ENCODE data around the gene CAMK2D. TPM values are rescaled to one million over a fixed set of nuclear protein-coding genes. Genes with fewer than 3 reads are reported as not detected.

The CAMK2D gene
- total RNA-seq, 1 donor from 2014 or later = 217 TPM

GRCh38 chr4:113445286-113445685 lies 316.3 kb downstream of the CAMK2D start:
- no peak for DNase-seq (ENCODE audit: low spot score)
- intact Hi-C loops (cut with DNase I) = loop anchor here (2.0 to 5.0 kb wide), 2 partner anchors 24 to 317 kb away; partner anchors contain the start of gene CAMK2D

DNA sequence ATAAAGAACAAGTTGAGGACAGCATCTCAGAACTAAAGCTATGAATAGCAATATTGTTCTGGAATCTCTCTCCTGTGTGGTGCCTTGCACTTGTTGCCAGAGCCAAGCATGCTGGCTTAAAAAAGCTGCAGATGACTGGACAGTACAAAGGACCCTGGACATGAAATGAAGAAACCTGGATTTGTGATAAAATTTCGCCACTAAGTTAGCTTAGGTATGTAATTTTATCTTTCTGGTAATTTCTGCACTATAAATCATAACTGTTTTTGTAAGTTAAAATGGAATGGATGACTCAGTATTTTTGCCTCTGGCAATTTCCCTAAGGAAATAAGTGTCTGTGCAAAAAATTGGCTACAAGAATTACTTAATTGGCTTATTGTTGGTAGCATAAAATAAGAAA lies 317.2 kb downstream of the CAMK2D start:
- intact Hi-C loops (cut with DNase I) = loop anchor here (2.0 to 5.0 kb wide), 2 partner anchors 24 to 238 kb away; no protein-coding TSS in a partner anchor
- no peak for DNase-seq (ENCODE audit: low spot score)

DNA sequence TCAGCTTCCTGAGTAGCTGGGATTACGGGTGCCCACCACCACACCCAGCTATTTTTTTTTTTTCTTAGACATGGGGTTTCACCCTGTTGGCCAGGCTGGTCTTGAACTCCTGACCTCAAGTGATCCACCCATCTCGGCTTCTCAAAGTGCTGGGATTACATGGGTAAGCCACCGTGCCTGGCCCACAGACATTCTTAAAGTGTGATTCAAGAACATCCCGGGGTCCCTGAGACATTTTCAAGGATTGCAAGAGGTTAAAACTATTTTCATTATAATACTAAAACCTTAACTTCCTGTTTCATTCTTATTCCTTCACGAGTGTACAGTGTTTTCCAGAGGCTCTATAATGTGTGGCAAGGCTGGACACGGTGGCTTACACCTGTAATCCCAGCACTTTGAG lies 318.7 kb downstream of the CAMK2D start:
- intact Hi-C loops (cut with DNase I) = loop anchor here (5.0 kb wide), 1 partner anchor 239 kb away; no protein-coding TSS in a partner anchor
- DNase-seq (ENCODE audit: low spot score) = no peak

GRCh38 chr4:113440371-113440770 lies 321.2 kb downstream of the CAMK2D start:
- no peak for DNase-seq (ENCODE audit: low spot score)
- intact Hi-C loops (cut with DNase I) = loop anchor here (5.0 kb wide), 1 partner anchor 242 kb away; no protein-coding TSS in a partner anchor

- intact Hi-C loops (cut with DNase I) = loop anchor here (5.0 kb wide), 1 partner anchor 41 kb away; no protein-coding TSS in a partner anchor
- no peak for DNase-seq (ENCODE audit: low spot score)
Observed at GRCh38 chr4:113438596-113438995, 322.9 kb downstream of the CAMK2D start.

- intact Hi-C loops (cut with DNase I) = loop anchor here (5.0 kb wide), 1 partner anchor 40 kb away; no protein-coding TSS in a partner anchor
- DNase-seq (ENCODE audit: low spot score) = no peak
Observed at GRCh38 chr4:113437129-113437528, 324.4 kb downstream of the CAMK2D start.

GRCh38 chr4:113436360-113436759 lies 325.2 kb downstream of the CAMK2D start:
- no peak for DNase-seq (ENCODE audit: low spot score)
- intact Hi-C loops (cut with DNase I) = loop anchor here (5.0 kb wide), 1 partner anchor 39 kb away; no protein-coding TSS in a partner anchor

- intact Hi-C loops (cut with DNase I) = loop anchor here (5.0 kb wide), 1 partner anchor 39 kb away; no protein-coding TSS in a partner anchor
- no peak for DNase-seq (ENCODE audit: low spot score)
Observed at GRCh38 chr4:113435893-113436292, 325.6 kb downstream of the CAMK2D start.

DNA sequence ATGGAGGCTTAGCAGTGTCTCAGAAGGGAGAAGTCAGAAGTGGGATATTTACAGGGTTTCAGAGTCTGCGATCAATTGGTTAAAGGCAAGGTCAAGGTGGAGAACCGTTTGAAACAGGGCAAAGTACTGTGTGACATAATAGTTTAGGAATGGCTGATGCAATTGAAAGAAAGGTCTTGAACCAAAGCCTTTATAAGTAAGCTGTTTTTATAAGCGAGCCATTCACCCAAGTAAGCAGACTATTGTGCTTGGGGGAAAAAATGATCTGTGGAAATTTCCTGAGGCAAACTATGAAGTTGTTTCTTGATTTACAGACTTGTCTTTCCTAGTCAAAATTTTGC lies 327.3 kb downstream of the CAMK2D start:
- intact Hi-C loops (cut with DNase I) = no loop called here
- no peak for DNase-seq (ENCODE audit: low spot score)

- intact Hi-C loops (cut with DNase I) = no loop called here
- DNase-seq (ENCODE audit: low spot score) = no peak
Observed at GRCh38 chr4:113433536-113434246, 327.8 kb downstream of the CAMK2D start.

DNA sequence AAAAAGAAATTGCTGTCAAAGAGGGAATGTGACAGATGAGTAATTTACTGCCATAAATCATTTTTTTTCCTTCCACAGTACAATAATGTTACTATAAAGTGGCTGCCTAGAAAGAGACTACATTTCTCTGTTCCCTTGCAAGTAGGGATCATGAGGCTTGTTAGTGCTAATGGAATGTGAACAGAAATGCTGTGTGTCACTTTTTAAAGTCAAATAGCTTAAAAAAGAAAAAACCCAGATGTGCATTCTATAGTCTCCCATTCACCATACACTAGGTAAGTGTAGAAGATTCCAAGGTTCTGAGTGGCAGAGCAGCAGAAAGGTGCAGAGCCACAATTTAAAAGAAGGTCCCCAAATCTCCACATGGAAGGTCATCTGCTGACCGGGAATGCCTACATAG lies 328.4 kb downstream of the CAMK2D start:
- intact Hi-C loops (cut with DNase I) = no loop called here
- DNase-seq (ENCODE audit: low spot score) = no peak

- no peak for DNase-seq (ENCODE audit: low spot score)
- intact Hi-C loops (cut with DNase I) = no loop called here
Observed at GRCh38 chr4:113423631-113424030, 337.9 kb downstream of the CAMK2D start.

DNA sequence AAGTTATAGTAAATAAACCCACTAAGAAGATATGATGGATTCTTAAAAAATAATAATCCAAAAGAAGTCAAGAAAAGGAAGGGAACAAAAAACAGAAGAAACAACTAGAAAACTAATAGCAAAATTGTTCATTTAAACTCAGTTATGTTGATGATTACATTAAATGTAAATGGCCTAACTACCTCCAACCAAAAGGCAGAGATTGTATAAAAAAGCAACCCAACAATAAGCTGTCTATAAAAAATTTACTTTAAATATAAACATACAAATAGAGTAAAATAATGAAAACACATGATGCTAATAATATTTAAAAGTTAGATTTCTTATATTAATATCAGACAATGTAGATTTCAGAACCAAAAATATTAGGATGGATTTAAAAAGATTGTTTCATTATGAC lies 340.6 kb downstream of the CAMK2D start:
- no peak for DNase-seq (ENCODE audit: low spot score)
- intact Hi-C loops (cut with DNase I) = no loop called here

DNA sequence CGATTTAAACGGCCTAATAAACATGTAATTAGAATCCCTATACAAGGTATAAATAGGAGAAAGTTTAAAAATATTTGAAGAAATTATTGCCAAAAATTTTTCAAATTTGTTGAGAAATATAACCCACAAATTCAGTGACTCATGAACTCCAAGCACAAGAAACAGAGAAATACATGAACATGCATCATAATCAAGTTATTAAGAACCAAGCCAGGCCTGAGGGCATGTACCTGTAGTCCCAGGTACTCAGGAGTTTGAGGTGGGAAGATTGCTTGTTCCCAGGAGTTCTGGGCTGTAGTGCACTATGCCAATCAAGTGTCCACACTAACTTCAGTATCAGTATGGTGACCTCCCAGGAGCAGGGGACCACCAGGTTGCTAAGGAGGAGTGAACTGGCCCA lies 341.9 kb downstream of the CAMK2D start:
- no peak for DNase-seq (ENCODE audit: low spot score)
- intact Hi-C loops (cut with DNase I) = no loop called here

DNA sequence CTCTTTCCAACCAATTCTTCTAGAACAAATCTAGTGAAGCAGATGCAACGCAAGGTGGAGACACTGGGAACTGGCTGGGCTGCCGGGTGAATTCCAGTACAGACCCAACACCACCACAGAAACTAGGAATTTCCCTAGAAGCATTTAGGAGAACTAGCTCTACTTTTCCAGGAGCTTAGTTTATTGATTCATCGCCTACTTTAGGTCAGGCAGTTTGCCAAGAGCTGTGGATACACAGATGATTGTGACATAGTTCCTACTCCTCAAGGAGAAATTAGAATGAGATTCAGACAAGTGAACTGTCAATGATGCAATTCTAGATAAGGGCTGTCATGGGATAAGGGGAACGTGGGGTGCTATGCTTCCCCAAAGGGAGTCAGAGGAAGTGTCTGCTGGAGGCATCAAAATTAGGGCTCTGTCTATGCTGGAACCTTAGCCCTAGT lies 350.0 kb downstream of the CAMK2D start:
- intact Hi-C loops (cut with DNase I) = no loop called here
- no peak for DNase-seq (ENCODE audit: low spot score)

DNA sequence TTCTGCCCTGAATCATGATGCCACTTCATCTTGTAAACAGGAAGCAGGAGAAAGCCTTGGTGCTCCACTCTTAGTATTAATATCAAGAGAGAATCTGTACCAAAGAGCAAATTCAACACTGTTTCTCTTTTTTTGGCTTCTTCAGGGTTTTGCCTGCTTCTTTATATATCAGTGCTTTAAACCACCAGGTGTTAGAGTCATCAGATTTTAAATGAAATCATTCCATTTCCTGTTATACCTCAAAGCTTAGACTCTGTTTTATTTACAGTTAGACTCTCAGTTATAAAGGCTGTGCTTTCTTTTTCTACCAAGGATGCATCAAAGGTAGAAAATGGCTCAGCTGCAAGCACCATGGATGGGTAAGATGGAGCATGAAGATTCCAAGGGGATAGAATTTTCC lies 350.9 kb downstream of the CAMK2D start:
- intact Hi-C loops (cut with DNase I) = no loop called here
- DNase-seq (ENCODE audit: low spot score) = no peak

- intact Hi-C loops (cut with DNase I) = no loop called here
Observed at GRCh38 chr4:113409181-113409580, 352.4 kb downstream of the CAMK2D start.

DNA sequence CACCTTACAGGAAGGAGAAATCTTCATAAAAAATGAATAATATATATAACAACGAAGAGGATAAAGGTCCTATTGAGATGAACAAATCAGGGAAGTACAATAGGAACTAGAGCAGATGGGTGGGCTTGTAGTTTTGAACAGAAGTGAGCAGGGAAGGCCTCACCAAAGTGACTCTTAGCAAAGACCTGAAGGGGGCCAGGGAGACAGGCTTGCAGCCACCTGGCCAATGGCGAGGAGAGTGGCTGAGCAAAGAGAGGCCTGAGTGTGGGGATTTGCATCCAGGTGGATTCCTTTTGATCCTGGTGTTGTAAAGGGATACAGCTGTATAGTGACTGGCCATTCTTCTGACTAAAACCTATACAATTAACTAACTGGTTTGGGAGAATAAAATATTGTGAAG lies 354.1 kb downstream of the CAMK2D start:
- intact Hi-C loops (cut with DNase I) = no loop called here
- DNase-seq (ENCODE audit: low spot score) = no peak

More at GRCh38 chr4:113409181-113409580, 352.4 kb downstream of the CAMK2D start:
- no peak for DNase-seq (ENCODE audit: low spot score)

DNA sequence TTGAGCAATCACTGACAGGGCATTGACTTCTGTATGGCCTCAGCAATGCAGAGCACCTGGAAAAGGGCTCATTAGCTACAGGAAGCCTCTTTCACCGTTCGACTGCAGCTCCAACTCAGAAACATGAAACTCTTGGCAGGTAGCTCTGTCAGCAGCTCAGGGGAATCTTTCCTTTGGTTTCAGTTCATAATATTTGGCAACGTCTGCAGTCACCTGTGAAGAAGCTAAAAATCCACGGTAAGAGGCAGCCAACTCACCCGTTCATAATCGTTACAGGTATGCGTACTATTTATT lies 354.9 kb downstream of the CAMK2D start:
- intact Hi-C loops (cut with DNase I) = no loop called here
- no peak for DNase-seq (ENCODE audit: low spot score)

- intact Hi-C loops (cut with DNase I) = no loop called here
- DNase-seq (ENCODE audit: low spot score) = no peak
Observed at GRCh38 chr4:113405874-113406722, 355.4 kb downstream of the CAMK2D start.

DNA sequence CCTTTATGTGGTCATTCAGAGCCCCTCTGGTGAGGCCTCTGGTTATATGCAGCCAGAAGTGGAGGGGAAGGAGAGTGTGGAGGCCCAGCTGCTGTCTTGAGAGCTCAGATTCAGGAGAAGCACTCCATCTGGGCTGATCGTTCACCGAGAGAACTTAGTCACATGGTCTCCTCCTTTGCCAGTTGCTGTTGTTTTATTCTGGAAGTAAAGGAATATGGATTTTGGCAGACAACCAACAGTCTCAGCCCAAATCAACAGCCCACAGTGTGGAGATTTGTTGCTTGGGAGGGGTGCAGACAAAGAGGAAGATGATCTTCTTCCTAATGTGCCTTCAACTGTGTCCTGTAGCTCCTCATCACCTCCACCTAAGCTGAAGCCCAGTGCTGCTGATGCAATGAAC lies 356.7 kb downstream of the CAMK2D start:
- intact Hi-C loops (cut with DNase I) = no loop called here

More for the DNA sequence above, 356.7 kb downstream of the CAMK2D start:
- DNase-seq (ENCODE audit: low spot score) = no peak

All from cardiac septum (tissue), 1 donor.